HL-60 (cell line): Measurements from ENCODE around the gene C1orf53.

ENCODE experiments used
- GABPA ChIP-seq: IDR thresholded peaks from 2 replicates; pipeline ENCODE4 v1.6.1; 2012; ENCODE audit warnings: low read depth
- POLR2AphosphoS5 ChIP-seq: IDR thresholded peaks from 2 replicates; pipeline ENCODE4 v1.6.1; 2012; ENCODE audit warnings: low read depth
- TF ChIP-seq, protein P1 (sequence below): IDR thresholded peaks from one replicate; pipeline ENCODE4 v1.5.1; 2011; ENCODE audit warnings: low read length, control low read depth, inconsistent platforms; ENCODE audit not compliant: insufficient read depth
- TF ChIP-seq, protein P2 (sequence below): IDR thresholded peaks from 2 replicates; pipeline ENCODE4 v1.6.1; 2012; ENCODE audit warnings: low read depth; ENCODE audit not compliant: insufficient replicate concordance

DNA sequence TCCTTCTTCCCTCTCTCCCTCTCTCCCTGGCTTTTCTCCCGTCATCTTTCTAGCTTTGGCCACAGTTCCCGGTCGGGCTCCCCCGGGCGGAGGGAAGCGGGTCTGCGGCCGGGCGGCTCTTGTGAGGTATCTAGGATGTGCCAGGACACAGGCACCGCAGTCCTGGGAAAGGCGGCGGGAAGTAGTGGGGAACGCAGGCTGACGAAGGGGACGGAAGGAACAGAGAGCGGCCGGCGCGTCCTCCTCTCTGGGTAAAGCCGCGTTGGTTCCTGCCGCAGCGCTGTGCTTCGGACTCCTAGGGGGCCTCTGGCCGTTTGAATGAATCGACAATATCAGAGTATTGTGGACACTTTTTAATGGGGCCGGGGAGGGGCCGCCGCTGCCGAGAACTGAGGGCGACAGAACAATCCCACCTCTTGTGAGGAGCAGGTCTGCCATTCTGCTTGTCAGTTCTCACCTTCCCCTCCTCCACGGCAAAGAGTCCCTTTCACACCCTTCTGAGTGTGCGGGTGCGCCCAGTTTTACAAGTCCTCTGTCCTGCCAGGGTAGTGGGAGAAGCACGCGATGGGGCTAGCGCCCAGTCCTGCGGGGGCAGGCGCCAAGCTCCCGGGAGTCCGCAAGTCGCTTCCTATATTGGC, 13.6 kb downstream of the C1orf53 start:
- TF ChIP-seq, protein P1, sequence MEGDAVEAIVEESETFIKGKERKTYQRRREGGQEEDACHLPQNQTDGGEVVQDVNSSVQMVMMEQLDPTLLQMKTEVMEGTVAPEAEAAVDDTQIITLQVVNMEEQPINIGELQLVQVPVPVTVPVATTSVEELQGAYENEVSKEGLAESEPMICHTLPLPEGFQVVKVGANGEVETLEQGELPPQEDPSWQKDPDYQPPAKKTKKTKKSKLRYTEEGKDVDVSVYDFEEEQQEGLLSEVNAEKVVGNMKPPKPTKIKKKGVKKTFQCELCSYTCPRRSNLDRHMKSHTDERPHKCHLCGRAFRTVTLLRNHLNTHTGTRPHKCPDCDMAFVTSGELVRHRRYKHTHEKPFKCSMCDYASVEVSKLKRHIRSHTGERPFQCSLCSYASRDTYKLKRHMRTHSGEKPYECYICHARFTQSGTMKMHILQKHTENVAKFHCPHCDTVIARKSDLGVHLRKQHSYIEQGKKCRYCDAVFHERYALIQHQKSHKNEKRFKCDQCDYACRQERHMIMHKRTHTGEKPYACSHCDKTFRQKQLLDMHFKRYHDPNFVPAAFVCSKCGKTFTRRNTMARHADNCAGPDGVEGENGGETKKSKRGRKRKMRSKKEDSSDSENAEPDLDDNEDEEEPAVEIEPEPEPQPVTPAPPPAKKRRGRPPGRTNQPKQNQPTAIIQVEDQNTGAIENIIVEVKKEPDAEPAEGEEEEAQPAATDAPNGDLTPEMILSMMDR: no peak
- TF ChIP-seq POLR2AphosphoS5: no peak
- TF ChIP-seq, protein P2, sequence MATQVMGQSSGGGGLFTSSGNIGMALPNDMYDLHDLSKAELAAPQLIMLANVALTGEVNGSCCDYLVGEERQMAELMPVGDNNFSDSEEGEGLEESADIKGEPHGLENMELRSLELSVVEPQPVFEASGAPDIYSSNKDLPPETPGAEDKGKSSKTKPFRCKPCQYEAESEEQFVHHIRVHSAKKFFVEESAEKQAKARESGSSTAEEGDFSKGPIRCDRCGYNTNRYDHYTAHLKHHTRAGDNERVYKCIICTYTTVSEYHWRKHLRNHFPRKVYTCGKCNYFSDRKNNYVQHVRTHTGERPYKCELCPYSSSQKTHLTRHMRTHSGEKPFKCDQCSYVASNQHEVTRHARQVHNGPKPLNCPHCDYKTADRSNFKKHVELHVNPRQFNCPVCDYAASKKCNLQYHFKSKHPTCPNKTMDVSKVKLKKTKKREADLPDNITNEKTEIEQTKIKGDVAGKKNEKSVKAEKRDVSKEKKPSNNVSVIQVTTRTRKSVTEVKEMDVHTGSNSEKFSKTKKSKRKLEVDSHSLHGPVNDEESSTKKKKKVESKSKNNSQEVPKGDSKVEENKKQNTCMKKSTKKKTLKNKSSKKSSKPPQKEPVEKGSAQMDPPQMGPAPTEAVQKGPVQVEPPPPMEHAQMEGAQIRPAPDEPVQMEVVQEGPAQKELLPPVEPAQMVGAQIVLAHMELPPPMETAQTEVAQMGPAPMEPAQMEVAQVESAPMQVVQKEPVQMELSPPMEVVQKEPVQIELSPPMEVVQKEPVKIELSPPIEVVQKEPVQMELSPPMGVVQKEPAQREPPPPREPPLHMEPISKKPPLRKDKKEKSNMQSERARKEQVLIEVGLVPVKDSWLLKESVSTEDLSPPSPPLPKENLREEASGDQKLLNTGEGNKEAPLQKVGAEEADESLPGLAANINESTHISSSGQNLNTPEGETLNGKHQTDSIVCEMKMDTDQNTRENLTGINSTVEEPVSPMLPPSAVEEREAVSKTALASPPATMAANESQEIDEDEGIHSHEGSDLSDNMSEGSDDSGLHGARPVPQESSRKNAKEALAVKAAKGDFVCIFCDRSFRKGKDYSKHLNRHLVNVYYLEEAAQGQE: no peak
- TF ChIP-seq GABPA: no peak
